Brain microvascular endothelial cell (primary cell): ENCODE data around the gene ZFR2.

ENCODE experiments used
- DNase-seq: peaks from one replicate; pipeline ENCODE4 v3.0.0-alpha.2; 2020
- H3K27ac ChIP-seq: fragments of 250-450 bp; sonication (Bioruptor Pico); 2 replicates; pipeline ENCODE4 v1.5.1; 2020; ENCODE audit warnings: mild to moderate bottlenecking, moderate library complexity
- H3K27me3 ChIP-seq: fragments of 250-450 bp; sonication (Bioruptor Pico); replicated peaks from 2 replicates; pipeline ENCODE4 v1.5.1; 2020; ENCODE audit warnings: mild to moderate bottlenecking
- H3K36me3 ChIP-seq: fragments of 250-450 bp; sonication (Bioruptor Pico); replicated peaks from 2 replicates; pipeline ENCODE4 v1.5.1; 2020; ENCODE audit warnings: mild to moderate bottlenecking
- H3K4me3 ChIP-seq: 2 replicates; pipeline ENCODE4 v1.5.1; 2011; ENCODE audit warnings: low read depth, mild to moderate bottlenecking, control low read depth, low read length, moderate library complexity
- CTCF ChIP-seq: IDR thresholded peaks from 2 replicates; pipeline ENCODE4 v1.5.1; 2011; ENCODE audit warnings: low read depth, mild to moderate bottlenecking, moderate library complexity, low read length, control low read depth, inconsistent platforms; ENCODE audit errors: missing control alignments
- in situ Hi-C: cut with HindIII; loops from 2 replicates; pipeline ENCODE4 v1.10.0; 2017; ENCODE audit warnings: low sequenced_read_pairs, low pct_ligation_motif_present

Gene ZFR2

GRCh38 chr19:3833578-3834348 is 35.1 kb downstream of the ZFR2 start:
- Histone ChIP-seq H3K4me3 (no peak overlapping the region), H3K27me3 (peaks cover 20% of the 10 kb centered on the region), H3K36me3 (no peaks in the 10 kb centered on the region), H3K27ac (no peak overlapping the region)
- in situ Hi-C loops: no loop called here
- no peak for DNase-seq
- no peak for TF ChIP-seq CTCF

- in situ Hi-C loops: no loop called here
- no peak for TF ChIP-seq CTCF
- Histone ChIP-seq H3K27me3 (peaks cover 20% of the 10 kb centered on the region), H3K4me3 (no peak overlapping the region), H3K36me3 (no peaks in the 10 kb centered on the region), H3K27ac (no peak overlapping the region)
- no peak for DNase-seq
These were observed 36.8 kb downstream of the ZFR2 start for GRCh38 chr19:3832001-3832400.

- in situ Hi-C loops: no loop called here
- DNase-seq: no peak
These were observed 37.2 kb downstream of the ZFR2 start for GRCh38 chr19:3831601-3832000.

GRCh38 chr19:3830621-3831589 is 37.9 kb downstream of the ZFR2 start:
- in situ Hi-C loops: no loop called here
- Histone ChIP-seq H3K36me3 (no peaks in the 10 kb centered on the region), H3K4me3 (no peak overlapping the region), H3K27ac (no peak overlapping the region), H3K27me3 (peaks cover 20% of the 10 kb centered on the region)
- no peak for TF ChIP-seq CTCF
- no peak for DNase-seq

More at GRCh38 chr19:3831601-3832000, 37.2 kb downstream of the ZFR2 start:
- H3K27ac ChIP-seq: no peak overlapping the region
- no peak overlapping the region for H3K4me3 ChIP-seq
- peaks cover 20% of the 10 kb centered on the region for H3K27me3 ChIP-seq
- H3K36me3 ChIP-seq: no peaks in the 10 kb centered on the region
- TF ChIP-seq CTCF: no peak

GRCh38 chr19:3827306-3827705 is 41.5 kb downstream of the ZFR2 start:
- Histone ChIP-seq H3K27me3 (peaks cover 20% of the 10 kb centered on the region), H3K36me3 (no peaks in the 10 kb centered on the region), H3K4me3 (no peak overlapping the region), H3K27ac (no peak overlapping the region)
- in situ Hi-C loops: no loop called here
- TF ChIP-seq CTCF: no peak
- no peak for DNase-seq
